Stimulated activated CD4-positive, alpha-beta T cell treated with anti-CD3 and anti-CD28 coated beads, Interleukin-1b, Interleukin-23, amount 100 ng/mL, for 48 hours (primary cell): ENCODE data around the gene MYO1C.
A peak's percentile ranks its signal among the peaks of the same experiment; 100 is the strongest.
"Not testable (repeated sequence)": the region's sequence is repeated elsewhere in the genome, so short reads cannot be mapped to it uniquely, and the experiment has no call there.

Source experiments
- DNase-seq: peaks from one replicate; pipeline ENCODE4 v3.0.0-alpha.2; 2020

MYO1C gene, protein sequence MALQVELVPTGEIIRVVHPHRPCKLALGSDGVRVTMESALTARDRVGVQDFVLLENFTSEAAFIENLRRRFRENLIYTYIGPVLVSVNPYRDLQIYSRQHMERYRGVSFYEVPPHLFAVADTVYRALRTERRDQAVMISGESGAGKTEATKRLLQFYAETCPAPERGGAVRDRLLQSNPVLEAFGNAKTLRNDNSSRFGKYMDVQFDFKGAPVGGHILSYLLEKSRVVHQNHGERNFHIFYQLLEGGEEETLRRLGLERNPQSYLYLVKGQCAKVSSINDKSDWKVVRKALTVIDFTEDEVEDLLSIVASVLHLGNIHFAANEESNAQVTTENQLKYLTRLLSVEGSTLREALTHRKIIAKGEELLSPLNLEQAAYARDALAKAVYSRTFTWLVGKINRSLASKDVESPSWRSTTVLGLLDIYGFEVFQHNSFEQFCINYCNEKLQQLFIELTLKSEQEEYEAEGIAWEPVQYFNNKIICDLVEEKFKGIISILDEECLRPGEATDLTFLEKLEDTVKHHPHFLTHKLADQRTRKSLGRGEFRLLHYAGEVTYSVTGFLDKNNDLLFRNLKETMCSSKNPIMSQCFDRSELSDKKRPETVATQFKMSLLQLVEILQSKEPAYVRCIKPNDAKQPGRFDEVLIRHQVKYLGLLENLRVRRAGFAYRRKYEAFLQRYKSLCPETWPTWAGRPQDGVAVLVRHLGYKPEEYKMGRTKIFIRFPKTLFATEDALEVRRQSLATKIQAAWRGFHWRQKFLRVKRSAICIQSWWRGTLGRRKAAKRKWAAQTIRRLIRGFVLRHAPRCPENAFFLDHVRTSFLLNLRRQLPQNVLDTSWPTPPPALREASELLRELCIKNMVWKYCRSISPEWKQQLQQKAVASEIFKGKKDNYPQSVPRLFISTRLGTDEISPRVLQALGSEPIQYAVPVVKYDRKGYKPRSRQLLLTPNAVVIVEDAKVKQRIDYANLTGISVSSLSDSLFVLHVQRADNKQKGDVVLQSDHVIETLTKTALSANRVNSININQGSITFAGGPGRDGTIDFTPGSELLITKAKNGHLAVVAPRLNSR

GRCh38 chr17:1492249-1493206 is at the start of gene MYO1C:
Gene MYO1C (minus strand): TSS chr17:1492686. CDS start chr17:1492487, 199 bp downstream.
- no peak for DNase-seq

DNA sequence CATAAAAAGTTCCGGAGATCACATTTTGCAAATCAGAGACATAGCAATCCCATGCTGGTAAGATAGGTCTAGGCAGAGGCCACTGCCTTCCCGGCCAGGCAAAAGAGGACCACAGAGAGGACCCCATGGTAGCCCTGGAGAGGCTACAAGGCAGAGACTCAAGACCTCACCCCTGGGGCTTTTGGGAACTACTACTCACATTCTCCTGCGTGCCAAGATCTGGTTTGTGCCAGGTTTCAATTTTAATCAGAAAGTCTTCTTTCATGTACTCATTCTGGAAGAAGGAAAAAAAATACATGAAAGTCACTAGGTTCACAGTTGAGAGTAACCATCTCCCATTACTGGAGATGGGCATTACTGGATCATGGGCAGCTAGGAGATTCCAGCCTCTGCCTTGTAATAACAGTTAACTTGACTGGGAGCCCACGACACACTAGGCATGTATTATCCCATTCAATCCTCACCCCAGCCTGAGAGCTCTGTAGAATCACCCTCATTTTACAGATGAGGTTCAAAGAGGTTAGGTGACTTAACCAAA is 49.0 kb upstream of the MYO1C start:
- no peak for DNase-seq

DNA sequence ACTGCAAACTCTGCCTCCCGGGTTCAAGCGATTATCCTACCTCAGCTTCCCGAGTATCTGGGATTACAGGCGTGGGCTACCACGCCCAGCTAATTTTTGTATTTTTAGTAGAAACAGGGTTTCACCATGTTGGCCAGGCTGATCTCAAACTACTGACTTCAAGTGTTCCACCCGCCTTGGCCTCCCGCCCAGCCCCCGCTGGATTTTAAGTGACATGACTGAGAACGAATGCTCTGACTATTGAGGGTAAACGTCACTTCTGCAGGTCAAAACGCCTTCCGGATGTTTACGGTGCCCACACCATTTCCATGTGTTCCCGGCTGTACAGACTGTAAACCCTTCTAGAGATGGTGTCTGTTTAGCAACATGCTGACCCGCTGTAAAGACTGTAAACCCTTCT is 47.3 kb upstream of the MYO1C start:
- DNase-seq: no peak

DNA sequence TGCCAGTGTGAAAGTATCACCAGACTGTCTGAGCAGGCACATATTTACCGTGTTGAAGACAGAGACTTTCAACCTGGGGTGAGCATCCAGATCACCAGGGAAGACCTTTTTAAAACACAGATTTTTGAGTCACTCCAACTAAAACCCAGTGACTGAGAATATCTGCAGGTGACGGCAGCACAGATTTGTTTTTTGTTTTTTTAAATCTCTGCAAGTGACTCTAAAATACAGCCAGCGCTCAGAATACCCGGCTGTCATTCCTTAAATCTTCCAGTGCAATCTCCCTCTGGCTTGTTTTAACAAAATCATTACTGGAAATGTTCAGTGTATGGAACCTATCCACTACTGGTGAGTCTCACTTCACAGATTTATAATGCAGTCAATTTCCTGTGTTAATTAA is 43.3 kb upstream of the MYO1C start:
- DNase-seq: no peak

DNA sequence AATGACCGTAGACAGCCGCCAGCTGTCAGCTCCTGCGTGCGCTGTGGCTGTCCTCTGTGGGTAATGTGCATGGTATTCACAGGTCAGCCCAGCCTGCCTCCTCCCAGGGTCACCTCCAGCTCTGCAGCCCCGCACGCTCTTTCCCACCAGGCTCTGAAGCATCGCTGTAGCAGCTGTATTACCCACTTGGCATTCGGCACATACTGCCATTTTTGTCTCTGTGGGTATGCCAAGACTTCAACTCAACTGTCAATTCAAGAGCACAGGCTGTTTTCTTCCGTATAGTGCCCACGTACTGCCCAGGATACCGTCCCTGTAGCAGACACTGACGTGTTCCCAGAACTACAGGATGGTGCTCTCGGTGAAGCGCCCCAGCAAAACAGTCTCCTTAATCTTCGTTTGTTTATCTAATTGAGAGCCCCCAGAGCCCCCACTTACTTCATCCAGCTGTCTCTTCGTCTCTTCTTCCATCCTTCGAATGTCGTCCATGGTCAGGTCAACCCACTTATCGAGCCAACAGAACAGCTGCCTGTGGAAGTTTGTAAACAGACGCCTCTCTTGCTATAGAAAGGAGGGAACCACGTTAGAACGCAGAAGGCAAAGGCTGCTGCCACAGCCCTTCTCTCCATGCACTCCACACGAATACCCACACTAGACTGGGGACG is 41.3 kb upstream of the MYO1C start:
- no peak for DNase-seq

DNA sequence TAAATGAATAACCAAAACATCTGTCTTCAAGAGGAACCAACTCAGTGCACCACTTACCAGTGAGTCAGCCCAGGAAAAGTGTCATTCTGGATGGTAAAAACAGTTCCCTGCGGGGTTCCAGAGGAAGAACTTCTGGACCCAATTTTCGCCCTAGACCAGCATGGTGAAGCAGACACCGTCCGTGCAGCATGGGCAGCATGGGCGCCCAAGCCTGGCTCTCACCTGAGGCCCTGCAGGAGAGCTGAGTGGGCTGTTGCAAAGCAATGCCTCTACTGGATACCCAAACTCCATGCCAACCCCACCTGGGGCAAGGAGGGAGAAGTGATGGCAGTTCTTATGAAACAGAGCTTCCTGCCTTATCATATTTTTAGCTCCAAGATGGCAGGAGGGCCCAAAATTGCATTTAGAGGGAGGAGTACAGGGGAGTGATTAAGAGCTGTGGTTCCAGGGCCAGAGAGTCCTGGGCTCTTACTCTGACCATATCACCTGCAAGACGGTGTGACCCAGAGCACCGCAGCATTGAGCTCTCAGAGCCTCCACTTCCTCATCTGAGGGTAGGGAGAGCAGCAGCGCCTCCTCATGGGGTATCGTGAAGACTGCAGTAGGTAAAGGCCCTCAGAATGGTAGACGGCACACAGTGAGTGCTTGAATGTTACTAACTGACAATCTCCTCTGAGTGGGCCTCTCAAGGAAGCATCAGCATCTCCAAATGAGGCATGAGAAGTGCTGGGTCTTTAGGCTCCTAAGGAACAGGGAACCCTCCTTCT is 40.5 kb upstream of the MYO1C start:
- peak; percentile 45 for DNase-seq

DNA sequence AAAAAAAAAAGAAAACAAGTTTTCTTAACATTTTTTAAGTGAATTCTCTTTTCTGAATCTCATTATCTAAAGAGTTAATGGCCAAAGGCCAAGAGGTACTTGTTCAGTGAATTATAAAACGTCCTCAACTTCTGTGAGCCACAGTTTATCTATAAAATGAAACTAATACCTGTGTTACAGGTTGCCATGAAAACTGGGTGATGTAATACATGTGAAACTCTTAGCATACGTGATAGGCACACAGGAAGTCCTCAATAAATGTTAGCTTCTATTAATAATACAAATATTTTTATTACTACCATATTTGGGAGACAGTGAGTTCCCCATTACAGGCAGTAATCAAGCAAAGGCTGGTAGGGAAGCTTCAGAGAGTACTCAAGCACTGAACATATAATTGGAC is 37.4 kb upstream of the MYO1C start:
- DNase-seq: no peak

- not testable (repeated sequence) for DNase-seq
Observed at GRCh38 chr17:1526876-1527275, 34.4 kb upstream of the MYO1C start.

- DNase-seq: no peak
Observed at GRCh38 chr17:1522626-1523025, 30.1 kb upstream of the MYO1C start.

DNA sequence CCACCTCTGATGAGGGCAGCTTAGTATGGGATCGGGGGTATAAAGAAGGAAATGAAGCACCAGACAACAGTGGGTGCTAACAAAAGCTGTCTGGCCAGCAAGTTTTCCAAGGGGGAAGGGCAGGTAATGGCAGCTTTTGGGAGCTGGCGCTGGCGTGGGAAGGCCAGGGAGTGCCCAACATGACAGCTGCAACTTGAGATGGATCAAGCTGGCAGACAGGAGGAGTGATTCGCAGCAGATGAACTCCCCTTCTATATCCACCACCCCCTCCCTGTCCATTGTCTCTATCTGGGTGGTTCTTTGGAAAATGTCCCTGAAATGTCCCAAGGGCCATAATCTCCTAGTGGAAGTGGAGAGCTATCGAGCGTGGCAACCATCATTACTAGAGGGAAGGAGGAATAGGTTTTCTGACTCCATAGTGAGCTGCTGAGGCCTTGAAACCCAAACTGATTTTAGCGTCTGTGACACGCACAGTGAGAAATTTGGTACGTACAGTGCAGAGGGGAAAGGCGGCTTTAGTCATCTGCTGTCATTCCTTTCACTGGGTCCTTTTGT is 28.7 kb upstream of the MYO1C start:
- no peak for DNase-seq

GRCh38 chr17:1519678-1520077 is 27.2 kb upstream of the MYO1C start:
- DNase-seq: no peak

DNA sequence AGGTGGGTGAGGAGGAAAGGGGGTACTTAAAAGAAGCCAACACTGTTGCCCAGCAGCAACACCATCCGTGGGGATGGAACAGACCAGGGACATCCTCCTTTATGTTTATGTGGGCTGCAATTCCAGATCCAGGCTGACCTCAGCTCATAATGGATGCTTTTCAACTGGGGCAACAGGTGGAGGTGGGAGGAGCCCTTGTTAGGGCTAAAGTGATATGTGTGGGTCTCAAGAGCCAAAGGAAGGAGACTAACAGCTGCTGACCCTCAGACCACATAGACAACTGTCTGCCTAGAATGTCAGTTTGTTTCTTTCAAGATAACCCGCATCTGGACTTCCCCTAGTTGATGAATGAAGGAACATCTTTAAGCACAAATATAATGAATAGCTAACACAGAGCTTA is 25.9 kb upstream of the MYO1C start:
- DNase-seq: no peak

- peak; percentile 98 for DNase-seq
Observed at GRCh38 chr17:1516388-1517161, 24.1 kb upstream of the MYO1C start, which contains the start of gene INPP5K. Gene INPP5K (minus strand): TSS chr17:1516612. CDS start chr17:1516499, 113 bp downstream.

- DNase-seq: peak; percentile 38
Observed at GRCh38 chr17:1515640-1516387, 23.3 kb upstream of the MYO1C start.

GRCh38 chr17:1512351-1512750 is 19.9 kb upstream of the MYO1C start:
- DNase-seq: no peak

DNA sequence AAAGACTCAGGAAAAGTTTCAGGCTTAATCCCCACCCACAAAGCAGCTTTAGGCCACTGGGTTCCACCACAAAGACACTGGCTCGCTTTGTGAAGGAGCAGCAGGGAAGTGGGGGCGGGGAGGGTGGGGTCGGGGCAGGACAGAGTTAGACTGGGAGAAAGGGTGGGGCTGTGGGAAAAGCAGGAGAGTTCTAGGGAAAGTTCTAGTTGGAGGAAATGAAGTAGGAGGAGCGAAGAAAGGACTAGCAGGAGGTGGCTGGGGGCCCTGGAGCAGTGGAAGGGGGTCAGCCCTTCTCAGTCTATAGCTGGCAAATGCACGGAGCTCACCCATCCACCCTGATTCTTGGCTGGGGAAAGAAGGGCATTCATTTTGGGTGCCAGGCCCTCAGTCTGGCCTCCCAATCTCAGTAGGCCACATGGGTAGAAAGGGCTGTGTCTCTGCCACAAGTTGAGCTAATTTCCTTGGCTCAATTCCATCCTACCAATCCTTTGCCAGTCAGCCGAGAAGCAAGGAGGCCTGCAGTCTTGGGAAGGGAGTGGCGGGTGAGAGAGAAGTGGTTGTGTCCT is 19.4 kb upstream of the MYO1C start:
- DNase-seq: no peak

DNA sequence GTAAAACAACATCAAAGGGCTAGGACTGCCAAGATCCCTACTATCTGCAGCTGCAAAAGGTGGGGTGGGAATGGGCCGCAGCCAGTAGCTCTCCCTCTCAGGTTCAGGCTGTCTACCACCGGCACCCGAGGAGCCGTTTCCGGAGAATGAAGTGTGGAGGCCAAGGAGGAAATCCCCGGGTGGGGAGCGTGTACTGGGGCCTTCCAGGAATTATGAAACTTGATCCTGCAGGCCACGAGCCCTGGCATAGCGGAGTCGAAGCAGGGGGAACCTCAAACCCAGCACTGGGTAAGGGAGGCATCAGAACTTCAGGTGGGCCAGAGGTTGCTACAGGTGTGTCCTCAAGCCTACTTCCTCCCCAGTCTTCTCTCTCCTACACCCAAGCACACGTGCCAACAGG is 18.8 kb upstream of the MYO1C start:
- no peak for DNase-seq

- DNase-seq: no peak
Observed at GRCh38 chr17:1509290-1509881, 16.9 kb upstream of the MYO1C start.
